GM23338 (cell line): ENCODE results near the gene NFIA. TPM values are rescaled to one million over a fixed set of nuclear protein-coding genes. Genes with fewer than 3 reads are reported as not detected.

Experiments
- ATAC-seq: fragments of 200-7000 bp; cut with Tn5 transposase; 3 replicates; pipeline ENCODE4 v1.9.1; 2020
- DNase-seq: peaks from one replicate; pipeline ENCODE4 v3.0.0-alpha.2; 2015; ENCODE audit warnings: low spot score
- H2AFZ ChIP-seq: fragments of 200-600 bp; sonication (generic); 2 replicates; pipeline ENCODE4 v1.8.0; 2016; ENCODE audit warnings: antibody characterized with exemption, mild to moderate bottlenecking, moderate library complexity
- H3F3A ChIP-seq: fragments of 200-600 bp; sonication (generic); replicated peaks from 2 replicates; pipeline ENCODE4 v1.8.0; 2017; ENCODE audit warnings: antibody characterized with exemption, mixed run types, low read depth
- H3K27ac ChIP-seq: fragments of 200-600 bp; sonication (generic); 2 replicates; pipeline ENCODE4 v1.6.1; 2016; ENCODE audit warnings: low read depth
- H3K27me3 ChIP-seq: fragments of 200-600 bp; sonication (generic); 2 replicates; pipeline ENCODE4 v1.8.0; 2016; ENCODE audit warnings: mild to moderate bottlenecking, mixed run types, moderate library complexity; ENCODE audit not compliant: insufficient read depth
- H3K36me3 ChIP-seq: fragments of 200-600 bp; sonication (generic); 2 replicates; pipeline ENCODE4 v1.8.0; 2016; ENCODE audit warnings: mild to moderate bottlenecking; ENCODE audit not compliant: insufficient read depth
- H3K4me1 ChIP-seq: fragments of 200-600 bp; sonication (generic); 2 replicates; pipeline ENCODE4 v1.8.0; 2016; ENCODE audit warnings: mild to moderate bottlenecking, moderate library complexity; ENCODE audit not compliant: insufficient read depth
- H3K4me2 ChIP-seq: fragments of 200-600 bp; sonication (generic); 2 replicates; pipeline ENCODE4 v1.7.1; 2017; ENCODE audit warnings: mixed run types
- H3K4me3 ChIP-seq: fragments of 200-600 bp; sonication (generic); 2 replicates; pipeline ENCODE4 v1.6.1; 2016; ENCODE audit warnings: mixed run types
- H3K79me2 ChIP-seq: fragments of 200-600 bp; sonication (generic); replicated peaks from 2 replicates; pipeline ENCODE4 v1.8.0; 2017; ENCODE audit warnings: mild to moderate bottlenecking; ENCODE audit not compliant: insufficient read depth
- H3K9me2 ChIP-seq: fragments of 200-600 bp; sonication (generic); 2 replicates; pipeline ENCODE4 v1.8.0; 2017; ENCODE audit not compliant: insufficient read depth
- H4K20me1 ChIP-seq: fragments of 200-600 bp; sonication (generic); replicated peaks from 2 replicates; pipeline ENCODE4 v1.8.0; 2017; ENCODE audit warnings: mild to moderate bottlenecking; ENCODE audit not compliant: insufficient read depth
- H3K27ac Mint-ChIP-seq: 2 replicates; pipeline ENCODE4 v1.8.0; 2020; ENCODE audit warnings: inconsistent platforms, mild to moderate bottlenecking, moderate library complexity, mixed read lengths
- H3K27me3 Mint-ChIP-seq: 3 replicates; pipeline ENCODE4 v1.8.0; 2022; ENCODE audit warnings: low read depth, mild to moderate bottlenecking, moderate library complexity, mixed read lengths, inconsistent platforms; ENCODE audit not compliant: insufficient read depth, poor library complexity
- H3K36me3 Mint-ChIP-seq: 3 replicates; pipeline ENCODE4 v1.8.0; 2021; ENCODE audit warnings: low read depth, mild to moderate bottlenecking, inconsistent platforms, moderate library complexity, mixed read lengths
- H3K4me1 Mint-ChIP-seq: 3 replicates; pipeline ENCODE4 v1.8.0; 2020; ENCODE audit warnings: mild to moderate bottlenecking, inconsistent platforms, mixed read lengths
- H3K4me3 Mint-ChIP-seq: 3 replicates; pipeline ENCODE4 v1.8.0; 2021; ENCODE audit warnings: moderate library complexity, mild to moderate bottlenecking, inconsistent platforms, mixed read lengths
- H3K9me3 Mint-ChIP-seq: 3 replicates; pipeline ENCODE4 v1.8.0; 2020; ENCODE audit warnings: moderate library complexity, mild to moderate bottlenecking, inconsistent platforms, mixed read lengths
- CREB1 ChIP-seq: fragments of 250-450 bp; sonication (Bioruptor Pico); IDR thresholded peaks from 2 replicates; pipeline ENCODE4 v1.5.0; 2020; ENCODE audit warnings: low read depth, mild to moderate bottlenecking, moderate library complexity
- EZH2 ChIP-seq: fragments of 200-600 bp; sonication (generic); IDR thresholded peaks from one replicate; pipeline ENCODE4 v1.8.0; 2017; ENCODE audit warnings: antibody characterized with exemption, mild to moderate bottlenecking, low read depth; ENCODE audit not compliant: unreplicated experiment
- EZH2phosphoT487 ChIP-seq: fragments of 200-600 bp; sonication (generic); IDR thresholded peaks from one replicate; pipeline ENCODE4 v1.8.1; 2018; ENCODE audit warnings: antibody characterized with exemption; ENCODE audit not compliant: unreplicated experiment
- JUNB ChIP-seq: IDR thresholded peaks from one replicate; pipeline ENCODE4 v1.6.1; 2016; ENCODE audit warnings: antibody characterized with exemption; ENCODE audit not compliant: unreplicated experiment
- POLR2AphosphoS5 ChIP-seq: IDR thresholded peaks from 2 replicates; pipeline ENCODE4 v1.6.1; 2016; ENCODE audit warnings: antibody characterized with exemption, low read depth
- STAT1 ChIP-seq: IDR thresholded peaks from one replicate; pipeline ENCODE4 v1.6.1; 2016; ENCODE audit warnings: antibody characterized with exemption; ENCODE audit not compliant: unreplicated experiment
- ZNF114 ChIP-seq: fragments of 250-450 bp; sonication (Bioruptor Pico); IDR thresholded peaks from 2 replicates; pipeline ENCODE4 v1.5.0; 2020; ENCODE audit warnings: mild to moderate bottlenecking, moderate library complexity
- ZNF331 ChIP-seq: fragments of 250-450 bp; sonication (Bioruptor Pico); IDR thresholded peaks from 2 replicates; pipeline ENCODE4 v1.5.0; 2020; ENCODE audit warnings: low read depth, mild to moderate bottlenecking, moderate library complexity
- polyA plus RNA-seq: library from polyadenylated mRNA; unstranded; fragments of >200 nt; fragmentation: Nextera tagmentation; extraction: Ambion mirVana; gene quantifications from 2 replicates; pipeline ENCODE4 v1.2.1, GENCODE V29; 2016
- total RNA-seq: library from RNA; depleted of rRNA; stranded (reverse); fragments of >200 nt; shearing (Covaris generic); gene quantifications from 2 replicates; pipeline ENCODE4 v1.2.3, GENCODE V29; 2014
- TF ChIP-seq, protein P1 (sequence below): IDR thresholded peaks from 2 replicates; pipeline ENCODE4 v1.6.1; 2016; ENCODE audit warnings: antibody characterized with exemption
- TF ChIP-seq, protein P2 (sequence below): fragments of 250-450 bp; sonication (Bioruptor Pico); IDR thresholded peaks from 2 replicates; pipeline ENCODE4 v1.5.0; 2020; ENCODE audit warnings: mild to moderate bottlenecking, moderate library complexity
- TF ChIP-seq, protein P3 (sequence below): IDR thresholded peaks from one replicate; pipeline ENCODE4 v1.6.1; 2018; ENCODE audit warnings: antibody characterized with exemption; ENCODE audit not compliant: unreplicated experiment

The NFIA gene
- total and polyA plus RNA-seq, 2 experiments from 2014 or later, result 0.97 to 2.3 TPM

DNA sequence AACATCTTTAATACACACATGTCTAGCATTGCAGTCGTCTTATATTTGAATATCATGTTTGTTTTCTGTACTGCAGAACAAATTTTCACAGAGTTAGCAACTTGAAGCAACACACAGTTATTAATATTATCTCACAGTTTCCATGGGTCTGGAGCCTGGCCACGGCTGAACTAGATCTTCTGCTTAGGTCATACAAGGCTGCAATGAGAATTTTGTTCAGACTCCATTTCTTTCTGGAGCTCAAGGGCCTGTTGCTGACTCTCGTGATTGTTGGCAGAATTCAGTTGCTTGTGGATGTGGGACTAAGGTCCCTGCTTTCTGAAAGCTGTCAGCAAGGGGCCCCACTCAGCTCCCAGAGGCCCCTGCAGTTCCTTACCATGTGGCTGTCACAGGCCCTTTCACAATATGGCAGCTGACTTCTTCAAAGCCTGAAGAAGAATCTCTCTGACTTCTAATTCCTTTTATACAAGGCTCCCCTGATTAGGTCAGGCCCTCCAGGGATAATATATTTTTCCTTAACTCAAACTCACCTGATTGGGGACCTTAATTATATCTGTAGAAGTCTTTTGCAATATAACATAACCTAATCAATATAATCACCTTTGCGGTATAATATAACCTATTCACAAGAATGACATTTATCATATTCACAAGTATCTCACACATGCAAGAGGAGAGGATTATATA is 296.3 kb downstream of the NFIA start:
- H3K4me1 ChIP-seq, result no peaks in the 10 kb centered on the region
- no peak for TF ChIP-seq CREB1 (CRISPR knock-in tag)
- no peak for TF ChIP-seq STAT1
- TF ChIP-seq, protein P1, sequence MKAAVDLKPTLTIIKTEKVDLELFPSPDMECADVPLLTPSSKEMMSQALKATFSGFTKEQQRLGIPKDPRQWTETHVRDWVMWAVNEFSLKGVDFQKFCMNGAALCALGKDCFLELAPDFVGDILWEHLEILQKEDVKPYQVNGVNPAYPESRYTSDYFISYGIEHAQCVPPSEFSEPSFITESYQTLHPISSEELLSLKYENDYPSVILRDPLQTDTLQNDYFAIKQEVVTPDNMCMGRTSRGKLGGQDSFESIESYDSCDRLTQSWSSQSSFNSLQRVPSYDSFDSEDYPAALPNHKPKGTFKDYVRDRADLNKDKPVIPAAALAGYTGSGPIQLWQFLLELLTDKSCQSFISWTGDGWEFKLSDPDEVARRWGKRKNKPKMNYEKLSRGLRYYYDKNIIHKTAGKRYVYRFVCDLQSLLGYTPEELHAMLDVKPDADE, result no peak
- no peak for TF ChIP-seq POLR2AphosphoS5
- no peak for TF ChIP-seq ZNF331 (CRISPR knock-in tag)
- TF ChIP-seq ZNF114 (CRISPR knock-in tag), result no peak
- no peak for TF ChIP-seq EZH2phosphoT487
- TF ChIP-seq, protein P2, sequence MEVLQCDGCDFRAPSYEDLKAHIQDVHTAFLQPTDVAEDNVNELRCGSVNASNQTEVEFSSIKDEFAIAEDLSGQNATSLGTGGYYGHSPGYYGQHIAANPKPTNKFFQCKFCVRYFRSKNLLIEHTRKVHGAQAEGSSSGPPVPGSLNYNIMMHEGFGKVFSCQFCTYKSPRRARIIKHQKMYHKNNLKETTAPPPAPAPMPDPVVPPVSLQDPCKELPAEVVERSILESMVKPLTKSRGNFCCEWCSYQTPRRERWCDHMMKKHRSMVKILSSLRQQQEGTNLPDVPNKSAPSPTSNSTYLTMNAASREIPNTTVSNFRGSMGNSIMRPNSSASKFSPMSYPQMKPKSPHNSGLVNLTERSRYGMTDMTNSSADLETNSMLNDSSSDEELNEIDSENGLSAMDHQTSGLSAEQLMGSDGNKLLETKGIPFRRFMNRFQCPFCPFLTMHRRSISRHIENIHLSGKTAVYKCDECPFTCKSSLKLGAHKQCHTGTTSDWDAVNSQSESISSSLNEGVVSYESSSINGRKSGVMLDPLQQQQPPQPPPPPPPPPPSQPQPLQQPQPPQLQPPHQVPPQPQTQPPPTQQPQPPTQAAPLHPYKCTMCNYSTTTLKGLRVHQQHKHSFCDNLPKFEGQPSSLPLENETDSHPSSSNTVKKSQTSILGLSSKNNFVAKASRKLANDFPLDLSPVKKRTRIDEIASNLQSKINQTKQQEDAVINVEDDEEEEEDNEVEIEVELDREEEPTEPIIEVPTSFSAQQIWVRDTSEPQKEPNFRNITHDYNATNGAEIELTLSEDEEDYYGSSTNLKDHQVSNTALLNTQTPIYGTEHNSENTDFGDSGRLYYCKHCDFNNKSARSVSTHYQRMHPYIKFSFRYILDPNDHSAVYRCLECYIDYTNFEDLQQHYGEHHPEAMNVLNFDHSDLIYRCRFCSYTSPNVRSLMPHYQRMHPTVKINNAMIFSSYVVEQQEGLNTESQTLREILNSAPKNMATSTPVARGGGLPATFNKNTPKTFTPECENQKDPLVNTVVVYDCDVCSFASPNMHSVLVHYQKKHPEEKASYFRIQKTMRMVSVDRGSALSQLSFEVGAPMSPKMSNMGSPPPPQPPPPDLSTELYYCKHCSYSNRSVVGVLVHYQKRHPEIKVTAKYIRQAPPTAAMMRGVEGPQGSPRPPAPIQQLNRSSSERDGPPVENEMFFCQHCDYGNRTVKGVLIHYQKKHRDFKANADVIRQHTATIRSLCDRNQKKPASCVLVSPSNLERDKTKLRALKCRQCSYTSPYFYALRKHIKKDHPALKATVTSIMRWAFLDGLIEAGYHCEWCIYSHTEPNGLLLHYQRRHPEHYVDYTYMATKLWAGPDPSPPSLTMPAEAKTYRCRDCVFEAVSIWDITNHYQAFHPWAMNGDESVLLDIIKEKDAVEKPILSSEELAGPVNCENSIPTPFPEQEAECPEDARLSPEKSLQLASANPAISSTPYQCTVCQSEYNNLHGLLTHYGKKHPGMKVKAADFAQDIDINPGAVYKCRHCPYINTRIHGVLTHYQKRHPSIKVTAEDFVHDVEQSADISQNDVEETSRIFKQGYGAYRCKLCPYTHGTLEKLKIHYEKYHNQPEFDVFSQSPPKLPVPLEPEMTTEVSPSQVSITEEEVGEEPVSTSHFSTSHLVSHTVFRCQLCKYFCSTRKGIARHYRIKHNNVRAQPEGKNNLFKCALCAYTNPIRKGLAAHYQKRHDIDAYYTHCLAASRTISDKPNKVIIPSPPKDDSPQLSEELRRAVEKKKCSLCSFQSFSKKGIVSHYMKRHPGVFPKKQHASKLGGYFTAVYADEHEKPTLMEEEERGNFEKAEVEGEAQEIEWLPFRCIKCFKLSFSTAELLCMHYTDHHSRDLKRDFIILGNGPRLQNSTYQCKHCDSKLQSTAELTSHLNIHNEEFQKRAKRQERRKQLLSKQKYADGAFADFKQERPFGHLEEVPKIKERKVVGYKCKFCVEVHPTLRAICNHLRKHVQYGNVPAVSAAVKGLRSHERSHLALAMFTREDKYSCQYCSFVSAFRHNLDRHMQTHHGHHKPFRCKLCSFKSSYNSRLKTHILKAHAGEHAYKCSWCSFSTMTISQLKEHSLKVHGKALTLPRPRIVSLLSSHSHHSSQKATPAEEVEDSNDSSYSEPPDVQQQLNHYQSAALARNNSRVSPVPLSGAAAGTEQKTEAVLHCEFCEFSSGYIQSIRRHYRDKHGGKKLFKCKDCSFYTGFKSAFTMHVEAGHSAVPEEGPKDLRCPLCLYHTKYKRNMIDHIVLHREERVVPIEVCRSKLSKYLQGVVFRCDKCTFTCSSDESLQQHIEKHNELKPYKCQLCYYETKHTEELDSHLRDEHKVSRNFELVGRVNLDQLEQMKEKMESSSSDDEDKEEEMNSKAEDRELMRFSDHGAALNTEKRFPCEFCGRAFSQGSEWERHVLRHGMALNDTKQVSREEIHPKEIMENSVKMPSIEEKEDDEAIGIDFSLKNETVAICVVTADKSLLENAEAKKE, result no peak
- no peak for TF ChIP-seq EZH2
- TF ChIP-seq, protein P3, sequence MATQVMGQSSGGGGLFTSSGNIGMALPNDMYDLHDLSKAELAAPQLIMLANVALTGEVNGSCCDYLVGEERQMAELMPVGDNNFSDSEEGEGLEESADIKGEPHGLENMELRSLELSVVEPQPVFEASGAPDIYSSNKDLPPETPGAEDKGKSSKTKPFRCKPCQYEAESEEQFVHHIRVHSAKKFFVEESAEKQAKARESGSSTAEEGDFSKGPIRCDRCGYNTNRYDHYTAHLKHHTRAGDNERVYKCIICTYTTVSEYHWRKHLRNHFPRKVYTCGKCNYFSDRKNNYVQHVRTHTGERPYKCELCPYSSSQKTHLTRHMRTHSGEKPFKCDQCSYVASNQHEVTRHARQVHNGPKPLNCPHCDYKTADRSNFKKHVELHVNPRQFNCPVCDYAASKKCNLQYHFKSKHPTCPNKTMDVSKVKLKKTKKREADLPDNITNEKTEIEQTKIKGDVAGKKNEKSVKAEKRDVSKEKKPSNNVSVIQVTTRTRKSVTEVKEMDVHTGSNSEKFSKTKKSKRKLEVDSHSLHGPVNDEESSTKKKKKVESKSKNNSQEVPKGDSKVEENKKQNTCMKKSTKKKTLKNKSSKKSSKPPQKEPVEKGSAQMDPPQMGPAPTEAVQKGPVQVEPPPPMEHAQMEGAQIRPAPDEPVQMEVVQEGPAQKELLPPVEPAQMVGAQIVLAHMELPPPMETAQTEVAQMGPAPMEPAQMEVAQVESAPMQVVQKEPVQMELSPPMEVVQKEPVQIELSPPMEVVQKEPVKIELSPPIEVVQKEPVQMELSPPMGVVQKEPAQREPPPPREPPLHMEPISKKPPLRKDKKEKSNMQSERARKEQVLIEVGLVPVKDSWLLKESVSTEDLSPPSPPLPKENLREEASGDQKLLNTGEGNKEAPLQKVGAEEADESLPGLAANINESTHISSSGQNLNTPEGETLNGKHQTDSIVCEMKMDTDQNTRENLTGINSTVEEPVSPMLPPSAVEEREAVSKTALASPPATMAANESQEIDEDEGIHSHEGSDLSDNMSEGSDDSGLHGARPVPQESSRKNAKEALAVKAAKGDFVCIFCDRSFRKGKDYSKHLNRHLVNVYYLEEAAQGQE, result no peak
- TF ChIP-seq JUNB, result no peak
- H3K4me3 ChIP-seq, result no peak overlapping the region
- Mint-ChIP-seq H3K27ac (no peak overlapping the region), H3K27me3 (no peaks in the 10 kb centered on the region), H3K36me3 (no peaks in the 10 kb centered on the region), H3K9me3 (no peaks in the 10 kb centered on the region), H3K4me1 (peaks cover 4% of the 10 kb centered on the region; the same call in 2 of the 3 replicates), H3K4me3 (no peak overlapping the region)
- no peak for ATAC-seq
- no peaks in the 10 kb centered on the region for H3K36me3 ChIP-seq
- no peaks in the 10 kb centered on the region for H4K20me1 ChIP-seq
- DNase-seq, result no peak
- no peaks in the 10 kb centered on the region for H3K9me2 ChIP-seq
- no peak overlapping the region for H3K4me2 ChIP-seq
- H3K27ac ChIP-seq, result no peak overlapping the region
- no peaks in the 10 kb centered on the region for H3K79me2 ChIP-seq
- no peak overlapping the region for H2AFZ ChIP-seq
- H3K27me3 ChIP-seq, result no peaks in the 10 kb centered on the region
- H3F3A ChIP-seq, result no peaks in the 10 kb centered on the region
